Measurements from ENCODE around the gene SPOCK3. TPM values are rescaled to one million over a fixed set of nuclear protein-coding genes. Genes with fewer than 3 reads are reported as not detected.

SPOCK3 gene
- total RNA-seq, 1 experiment from 2014 or later: 0.24 TPM

DNA sequence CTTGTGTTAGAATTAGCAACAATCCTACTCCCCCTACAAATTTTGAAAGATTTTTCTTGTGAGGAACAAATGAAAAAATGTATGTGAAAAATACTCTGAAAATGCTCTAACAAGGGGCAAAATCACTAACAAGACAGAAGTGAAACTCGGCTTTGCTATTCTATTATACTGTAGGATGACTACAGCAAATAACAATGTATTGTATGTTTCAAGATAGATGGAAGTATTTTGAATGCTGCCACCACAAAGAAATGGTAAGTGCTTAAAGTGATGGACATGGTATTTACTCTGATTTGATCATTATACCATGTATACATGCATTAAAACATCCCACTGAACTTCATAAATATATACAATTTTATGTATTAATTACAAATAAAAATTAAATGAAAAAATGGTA, 192.8 kb downstream of the SPOCK3 start (continued):
- TF ChIP-seq PRDM15 (CRISPR knock-in tag; IDR thresholded peaks at IDR 0.05): no peak
- no peak for TF ChIP-seq CREB1 (CRISPR knock-in tag; IDR thresholded peaks at IDR 0.05)
- no peak for TF ChIP-seq ZNF532 (CRISPR knock-in tag; IDR thresholded peaks at IDR 0.05; ENCODE audit: borderline replicate concordance)

- no peaks in the 10 kb centered on the region for H3K36me3 Mint-ChIP-seq
- CTCF ChIA-PET: interaction anchor here (1.1 kb wide), 1 partner anchor 877 kb away, joined by 3 read pairs; no protein-coding TSS in a partner anchor
- H3K9me3 Mint-ChIP-seq: peaks cover 5% of the 10 kb centered on the region; the same call in 1 of the 2 replicates
- POLR2A ChIA-PET: no interaction called here
- ATAC-seq: no peak
- no peaks in the 10 kb centered on the region for H3K27me3 Mint-ChIP-seq (ENCODE audit: low read depth)
- peaks cover 8% of the 10 kb centered on the region for H3K4me1 Mint-ChIP-seq
- no peak overlapping the region for H3K4me3 Mint-ChIP-seq
- DNase-seq (ENCODE audit: low spot score): no peak
- TF ChIP-seq MXD4 (CRISPR knock-in tag; IDR thresholded peaks at IDR 0.05; ENCODE audit: borderline replicate concordance): no peak
- no peak for TF ChIP-seq NR1H2 (CRISPR knock-in tag; IDR thresholded peaks at IDR 0.05)
- TF ChIP-seq ATF6 (CRISPR knock-in tag; IDR thresholded peaks at IDR 0.05): no peak
- TF ChIP-seq CBFB (CRISPR knock-in tag; IDR thresholded peaks at IDR 0.05; ENCODE audit: low read depth): no peak
- TF ChIP-seq, protein P1, sequence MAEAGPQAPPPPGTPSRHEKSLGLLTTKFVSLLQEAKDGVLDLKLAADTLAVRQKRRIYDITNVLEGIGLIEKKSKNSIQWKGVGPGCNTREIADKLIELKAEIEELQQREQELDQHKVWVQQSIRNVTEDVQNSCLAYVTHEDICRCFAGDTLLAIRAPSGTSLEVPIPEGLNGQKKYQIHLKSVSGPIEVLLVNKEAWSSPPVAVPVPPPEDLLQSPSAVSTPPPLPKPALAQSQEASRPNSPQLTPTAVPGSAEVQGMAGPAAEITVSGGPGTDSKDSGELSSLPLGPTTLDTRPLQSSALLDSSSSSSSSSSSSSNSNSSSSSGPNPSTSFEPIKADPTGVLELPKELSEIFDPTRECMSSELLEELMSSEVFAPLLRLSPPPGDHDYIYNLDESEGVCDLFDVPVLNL (CRISPR knock-in tag; IDR thresholded peaks at IDR 0.05; ENCODE audit: borderline replicate concordance, low read depth): no peak
- no peak for TF ChIP-seq ATF1 (CRISPR knock-in tag; IDR thresholded peaks at IDR 0.05)
- TF ChIP-seq ZSCAN18 (CRISPR knock-in tag; IDR thresholded peaks at IDR 0.05): no peak
- no peak for TF ChIP-seq IRF2 (CRISPR knock-in tag; IDR thresholded peaks at IDR 0.05; ENCODE audit: borderline replicate concordance, low read depth)
- no peak for TF ChIP-seq TEAD1 (CRISPR knock-in tag; IDR thresholded peaks at IDR 0.05)
- TF ChIP-seq, protein P2, sequence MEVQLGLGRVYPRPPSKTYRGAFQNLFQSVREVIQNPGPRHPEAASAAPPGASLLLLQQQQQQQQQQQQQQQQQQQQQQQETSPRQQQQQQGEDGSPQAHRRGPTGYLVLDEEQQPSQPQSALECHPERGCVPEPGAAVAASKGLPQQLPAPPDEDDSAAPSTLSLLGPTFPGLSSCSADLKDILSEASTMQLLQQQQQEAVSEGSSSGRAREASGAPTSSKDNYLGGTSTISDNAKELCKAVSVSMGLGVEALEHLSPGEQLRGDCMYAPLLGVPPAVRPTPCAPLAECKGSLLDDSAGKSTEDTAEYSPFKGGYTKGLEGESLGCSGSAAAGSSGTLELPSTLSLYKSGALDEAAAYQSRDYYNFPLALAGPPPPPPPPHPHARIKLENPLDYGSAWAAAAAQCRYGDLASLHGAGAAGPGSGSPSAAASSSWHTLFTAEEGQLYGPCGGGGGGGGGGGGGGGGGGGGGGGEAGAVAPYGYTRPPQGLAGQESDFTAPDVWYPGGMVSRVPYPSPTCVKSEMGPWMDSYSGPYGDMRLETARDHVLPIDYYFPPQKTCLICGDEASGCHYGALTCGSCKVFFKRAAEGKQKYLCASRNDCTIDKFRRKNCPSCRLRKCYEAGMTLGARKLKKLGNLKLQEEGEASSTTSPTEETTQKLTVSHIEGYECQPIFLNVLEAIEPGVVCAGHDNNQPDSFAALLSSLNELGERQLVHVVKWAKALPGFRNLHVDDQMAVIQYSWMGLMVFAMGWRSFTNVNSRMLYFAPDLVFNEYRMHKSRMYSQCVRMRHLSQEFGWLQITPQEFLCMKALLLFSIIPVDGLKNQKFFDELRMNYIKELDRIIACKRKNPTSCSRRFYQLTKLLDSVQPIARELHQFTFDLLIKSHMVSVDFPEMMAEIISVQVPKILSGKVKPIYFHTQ (CRISPR knock-in tag; IDR thresholded peaks at IDR 0.05): no peak
- no peak overlapping the region for H3K27ac Mint-ChIP-seq
These were observed 198.9 kb downstream of the SPOCK3 start for GRCh38 chr4:167035390-167035789.

All from WTC11 (cell line).